Mucosa of gallbladder (tissue), 1 donor: Measurements from ENCODE around the gene C6orf89. TPM values are rescaled to one million over a fixed set of nuclear protein-coding genes. Genes with fewer than 3 reads are reported as not detected.

Experiments
- DNase-seq: peaks from one replicate; pipeline ENCODE4 v3.0.0-alpha.2; 2020; ENCODE audit warnings: low spot score
- total RNA-seq: library from RNA; stranded (reverse); gene quantifications from one replicate; pipeline ENCODE4 v1.2.1, GENCODE V29; 2021
- donor health status: DM: no; HTN: no; CAD: no.

The C6orf89 gene
- total RNA-seq, 1 donor from 2014 or later, result 69.9 TPM

DNA sequence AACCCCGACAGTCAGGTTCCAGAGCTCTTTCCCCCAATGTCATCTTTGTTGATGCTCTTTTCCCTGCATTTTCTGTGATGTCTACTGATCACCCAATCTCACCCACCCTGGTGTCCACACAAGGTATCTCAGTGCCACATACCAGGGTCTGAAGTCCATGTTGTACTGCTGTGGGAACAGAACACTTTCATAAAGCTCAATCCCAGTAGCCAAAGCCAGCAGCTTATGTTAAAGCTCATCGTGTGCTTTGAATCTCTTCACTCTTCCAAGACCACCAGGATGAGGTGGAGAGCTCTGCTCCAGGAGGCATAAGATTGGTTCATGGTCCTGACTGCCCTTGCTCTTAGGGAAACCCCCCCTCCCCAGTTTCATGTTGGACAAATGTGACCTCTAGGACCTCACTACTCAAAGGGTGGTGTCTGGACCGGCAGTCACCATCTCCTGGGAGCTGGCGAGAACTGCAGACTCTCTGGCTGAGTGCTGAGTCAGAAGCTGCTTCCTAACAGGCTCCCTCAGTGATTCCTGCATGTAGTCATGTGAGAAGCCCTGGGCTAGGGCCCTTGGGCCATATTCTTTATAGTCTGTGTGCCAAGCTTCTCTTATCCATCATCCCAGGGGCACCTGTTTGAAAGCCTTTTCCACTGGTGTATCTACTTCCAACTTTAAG is 33.1 kb upstream of the C6orf89 start:
- DNase-seq, result no peak

DNA sequence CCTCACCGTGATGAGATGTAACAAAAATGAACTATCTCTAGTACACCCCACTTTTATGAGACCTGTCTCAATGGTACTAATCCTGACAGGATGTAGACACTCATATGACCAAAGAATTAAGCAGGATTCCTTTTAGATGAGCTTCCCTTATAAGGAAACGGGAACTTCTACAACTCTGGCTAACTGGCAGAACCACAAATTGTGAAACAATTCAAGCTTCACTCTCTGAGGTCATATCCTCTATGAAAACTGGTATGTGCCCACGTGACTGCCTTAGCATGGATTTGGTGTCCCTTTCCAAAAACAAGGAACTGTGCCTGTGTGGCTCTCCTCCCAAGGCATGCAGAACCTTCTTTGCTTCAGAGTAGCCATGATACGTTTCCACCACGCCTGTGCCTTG is 32.4 kb upstream of the C6orf89 start:
- peak; percentile 56 for DNase-seq

DNA sequence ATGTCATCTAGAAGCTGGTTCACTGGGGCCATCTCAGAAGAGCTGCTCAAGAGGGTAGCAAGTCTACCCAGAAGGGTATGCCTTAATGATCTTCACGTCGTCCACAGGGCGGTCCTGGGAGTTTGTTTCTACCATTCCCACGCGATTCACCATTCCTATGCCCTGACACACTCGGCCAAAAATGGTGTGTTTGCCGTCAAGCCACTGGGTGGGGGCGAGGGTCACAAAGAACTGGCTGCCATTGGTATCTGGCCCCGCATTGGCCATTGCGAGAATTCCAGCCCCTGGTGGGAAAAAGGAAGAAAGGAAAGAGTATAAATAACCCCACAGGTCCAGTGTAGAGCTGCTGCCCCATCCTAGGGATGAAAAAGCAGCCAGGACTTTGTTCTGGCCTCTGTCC is 30.0 kb upstream of the C6orf89 start:
- DNase-seq, result no peak

DNA sequence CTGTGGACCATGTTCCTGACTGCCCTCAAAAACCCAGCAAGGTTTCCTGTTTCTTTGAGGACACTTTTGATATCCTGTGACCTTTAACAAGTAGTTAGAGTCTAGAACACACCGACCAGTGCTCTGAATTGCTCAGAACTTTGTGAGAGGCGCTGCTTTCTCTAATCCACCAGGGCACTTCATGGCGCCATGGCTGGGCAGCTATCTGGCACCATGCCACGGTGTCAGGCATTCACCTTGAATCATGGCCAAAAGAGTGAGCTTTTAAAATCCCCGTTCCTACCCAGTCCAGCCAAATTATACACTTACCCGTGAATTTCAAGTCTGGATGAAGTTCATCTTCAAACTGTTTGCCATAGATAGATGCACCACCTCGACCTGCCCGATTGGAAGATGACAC is 29.5 kb upstream of the C6orf89 start:
- no peak for DNase-seq

DNA sequence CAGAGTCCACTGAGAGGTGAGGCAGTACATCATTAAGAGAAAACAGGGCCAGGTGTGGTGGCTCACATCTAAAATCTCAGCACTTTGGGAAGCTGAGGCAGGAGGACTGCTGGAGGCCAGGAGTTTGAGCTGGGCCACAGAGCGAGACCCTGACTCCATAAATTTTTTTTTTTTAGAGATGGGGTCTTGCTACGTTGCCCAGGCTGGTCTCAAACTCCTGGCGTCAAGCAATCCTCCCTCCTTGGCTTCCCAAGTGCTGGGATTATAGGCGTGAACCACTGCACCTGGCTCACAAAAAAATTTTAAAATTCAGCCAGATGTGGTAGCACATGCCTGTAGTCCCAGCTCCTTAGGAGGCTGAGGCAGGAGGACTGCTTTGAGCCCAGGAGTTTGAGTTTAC is 28.4 kb upstream of the C6orf89 start:
- no peak for DNase-seq

DNA sequence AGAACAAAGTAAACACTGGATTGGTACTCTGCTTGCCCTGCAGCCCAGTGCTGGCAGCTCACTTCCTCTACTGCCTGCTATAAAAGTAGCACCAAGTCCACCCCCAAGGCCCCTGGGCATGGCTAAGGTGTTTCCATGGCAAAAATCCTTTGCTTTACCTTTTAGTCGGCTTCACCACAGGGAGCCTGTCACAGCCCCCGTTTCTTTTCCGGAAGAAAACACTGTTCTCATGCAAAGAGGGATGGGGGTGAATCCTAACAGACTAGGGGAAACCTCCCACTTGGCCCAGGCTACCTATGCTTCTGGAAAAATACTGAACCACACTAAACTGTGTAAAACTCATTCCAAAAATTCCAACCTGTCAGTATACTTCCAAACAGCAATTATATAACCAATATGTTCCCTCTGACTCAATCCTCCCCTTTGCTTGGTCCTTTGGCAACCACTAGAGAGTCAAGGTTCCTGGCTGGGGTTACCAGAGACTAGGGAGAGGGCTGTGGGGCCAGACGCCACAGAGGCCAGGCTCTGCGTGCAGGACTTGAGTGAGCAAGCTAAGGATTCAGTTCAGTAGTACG is 27.3 kb upstream of the C6orf89 start:
- DNase-seq, result no peak

DNA sequence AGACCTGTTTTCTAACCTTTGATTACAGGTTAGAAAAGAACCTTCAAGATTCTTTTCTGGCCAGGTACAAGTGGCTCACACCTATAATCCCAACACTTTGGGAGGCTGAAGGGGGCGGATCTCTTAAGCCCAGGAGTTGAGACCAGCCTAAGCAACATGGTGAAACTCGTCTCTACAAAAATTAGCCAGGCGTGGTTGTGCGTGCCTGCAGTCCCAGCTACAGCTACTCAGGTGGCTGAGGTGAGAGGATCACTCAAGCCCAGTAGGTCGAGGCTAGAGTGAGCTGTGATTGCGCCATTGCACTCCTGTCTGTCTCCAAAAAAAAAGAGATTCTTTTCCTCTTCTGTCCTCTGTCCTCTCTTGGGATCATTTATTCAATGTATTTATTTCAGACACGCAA is 25.6 kb upstream of the C6orf89 start:
- DNase-seq, result no peak

DNA sequence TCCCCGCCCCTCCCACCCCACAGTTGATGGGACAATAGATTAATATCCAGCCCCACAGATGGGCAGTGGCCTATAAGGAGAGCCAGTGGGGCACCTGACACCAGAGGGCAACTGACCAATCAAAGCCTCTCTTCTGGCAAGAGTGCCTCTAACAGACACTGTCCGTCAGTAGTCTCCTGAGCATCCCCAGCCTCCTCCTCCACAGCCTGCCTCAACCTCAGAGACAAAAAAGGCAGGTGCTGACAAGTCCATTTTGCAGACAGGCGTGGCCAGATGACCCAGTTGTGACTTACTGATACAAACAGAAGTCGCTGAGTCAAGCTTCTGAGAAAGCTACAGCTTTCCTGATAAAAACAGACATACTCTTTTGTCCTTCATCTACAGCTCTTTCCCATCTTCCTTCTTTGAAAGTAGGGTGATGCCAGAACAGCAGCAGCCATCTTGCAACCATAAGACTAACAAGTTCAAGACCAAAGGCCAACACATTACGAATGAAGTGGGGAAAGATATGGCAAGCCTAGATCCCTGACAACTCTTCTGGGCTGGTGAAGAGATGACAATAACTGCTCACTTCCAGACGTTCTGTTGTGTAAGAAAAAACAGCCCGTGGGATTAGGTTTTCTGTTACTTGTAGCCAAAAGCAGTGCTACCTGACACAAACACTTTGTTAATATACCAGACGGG is 23.4 kb upstream of the C6orf89 start:
- no peak for DNase-seq

DNA sequence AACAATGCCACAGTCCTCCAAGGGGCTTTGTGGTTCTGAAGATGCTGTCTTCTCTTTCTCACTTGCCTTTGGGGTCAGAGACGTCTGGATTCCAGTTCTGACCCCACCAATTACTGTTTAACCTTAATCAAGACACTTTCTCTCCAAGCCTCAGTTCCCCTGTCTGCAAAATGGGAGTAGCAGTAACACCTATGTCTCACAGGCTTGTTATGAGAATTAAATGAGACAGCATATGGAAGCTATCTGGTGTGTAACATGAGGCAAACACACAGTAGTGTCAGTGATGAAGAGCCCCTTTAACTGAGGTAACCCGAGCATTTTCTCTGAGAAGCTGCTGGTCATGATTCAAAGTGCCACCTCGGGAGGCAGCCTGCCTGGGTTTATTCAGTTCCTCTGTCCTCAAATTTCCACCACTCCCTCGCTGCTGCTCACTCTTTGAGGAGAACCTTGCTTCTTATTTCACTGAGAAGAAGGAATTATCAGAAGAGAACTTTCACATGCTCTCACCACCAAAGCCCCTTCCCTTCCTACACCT is 22.8 kb upstream of the C6orf89 start:
- DNase-seq, result no peak

DNA sequence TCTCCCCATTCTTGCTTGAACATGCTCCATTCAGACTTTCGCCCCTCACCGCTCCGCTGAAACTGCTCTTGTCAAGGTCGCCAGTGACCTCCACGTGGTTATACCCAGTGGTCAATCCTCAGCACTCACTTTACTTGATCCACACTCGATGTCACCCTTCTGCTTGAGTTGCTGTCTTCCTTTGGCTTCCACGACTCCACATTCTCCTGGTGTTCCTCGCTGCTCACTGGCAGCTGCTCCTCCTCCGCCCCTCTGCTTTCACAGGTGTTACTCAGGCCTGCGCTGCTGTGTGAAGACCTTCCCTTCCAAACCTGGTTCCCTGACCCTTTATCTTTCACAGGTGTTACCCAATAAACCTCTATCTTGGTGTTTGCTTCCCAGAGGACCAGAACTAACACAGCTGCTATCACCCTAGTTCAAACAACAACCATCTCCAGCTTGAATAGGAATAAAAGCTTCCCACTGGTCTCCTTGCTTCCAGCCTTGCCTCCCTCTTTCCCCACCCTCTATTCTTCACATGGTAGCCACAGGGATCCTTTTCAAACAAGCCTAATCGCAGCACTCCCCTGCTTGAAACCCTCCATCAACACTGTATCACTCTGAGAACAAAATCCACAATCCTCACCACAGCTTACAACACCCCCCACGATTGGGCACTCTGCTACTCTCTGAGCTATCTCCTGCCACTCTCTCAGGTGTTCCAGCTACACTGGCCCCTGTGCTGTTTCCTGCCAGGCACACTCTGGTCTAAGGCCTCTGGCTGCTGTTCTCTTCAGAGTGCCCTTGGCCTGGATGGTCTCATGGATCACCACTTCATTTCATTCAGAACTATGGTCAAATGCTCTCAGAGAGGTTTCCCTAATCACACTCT is 21.8 kb upstream of the C6orf89 start:
- no peak for DNase-seq

DNA sequence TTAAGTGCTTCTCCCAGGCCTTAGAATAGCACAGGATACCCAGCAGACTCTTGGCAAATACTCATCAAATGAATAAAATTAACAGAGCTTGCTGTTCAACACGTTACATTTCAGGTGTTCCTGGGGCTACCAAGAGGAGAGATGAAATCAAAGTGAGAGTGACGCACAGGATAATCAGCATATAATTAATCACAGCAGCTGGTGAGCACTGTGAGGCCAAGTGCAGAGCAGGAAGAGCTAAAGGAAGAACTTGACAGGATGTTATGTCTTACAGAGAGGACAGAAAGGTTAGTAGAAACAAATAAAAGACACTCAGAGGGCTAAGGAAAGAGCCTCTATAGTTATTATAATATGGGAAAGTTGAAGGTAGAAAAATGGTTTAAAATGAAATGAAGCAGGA is 19.9 kb upstream of the C6orf89 start:
- no peak for DNase-seq

DNA sequence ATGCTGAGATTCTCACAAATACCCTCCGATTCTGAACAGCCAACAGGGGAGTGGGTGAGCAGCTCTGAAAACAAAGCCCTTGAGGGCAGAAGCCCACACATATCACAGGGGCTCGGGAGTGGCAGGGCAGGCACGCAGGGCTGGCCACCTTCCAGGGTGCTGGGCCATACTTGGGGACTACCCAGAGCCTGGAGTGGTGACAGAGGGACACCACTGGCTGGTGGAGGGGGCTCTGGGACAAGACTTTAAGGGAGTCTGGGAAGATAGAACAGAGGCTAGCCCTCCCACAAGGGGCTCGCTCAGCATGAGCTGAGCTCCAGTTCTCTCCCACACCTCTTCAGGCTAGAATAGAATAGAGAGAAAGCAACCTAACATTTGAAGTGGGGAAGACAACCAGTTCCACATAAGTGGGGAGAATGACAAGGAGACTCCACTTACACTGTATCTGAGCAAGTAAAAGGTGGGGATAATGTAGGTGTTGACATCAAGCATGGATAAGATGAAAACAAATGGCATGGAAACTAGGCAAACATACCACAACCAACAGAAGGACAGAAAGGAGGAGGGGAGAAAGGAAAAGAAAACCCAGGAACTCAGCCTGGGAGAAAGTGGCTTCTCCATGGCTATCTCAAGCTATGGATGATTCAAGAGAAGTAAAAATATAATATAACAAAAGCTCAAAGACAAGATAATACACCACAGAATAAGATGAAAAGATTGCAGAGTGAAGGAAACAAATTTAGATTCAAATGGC is 18.1 kb upstream of the C6orf89 start:
- no peak for DNase-seq

DNA sequence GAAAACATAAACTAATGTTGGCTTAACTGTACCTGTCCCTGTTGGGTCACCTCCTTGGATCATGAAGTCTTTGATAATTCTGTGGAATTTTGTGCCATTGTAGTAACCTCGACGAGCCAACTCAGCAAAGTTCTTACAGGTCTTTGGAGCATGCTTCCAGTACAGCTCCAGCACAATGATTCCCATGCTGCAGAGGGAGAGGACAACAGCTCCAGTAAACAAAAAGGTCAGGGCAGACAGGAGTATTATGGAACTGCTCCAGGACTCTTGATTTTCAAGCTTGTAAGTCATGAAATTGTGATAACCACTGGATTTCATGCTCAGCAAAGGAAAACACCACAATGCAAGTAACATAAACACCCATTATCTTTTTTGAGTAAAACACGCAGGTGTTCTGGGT is 14.1 kb upstream of the C6orf89 start:
- DNase-seq, result no peak

DNA sequence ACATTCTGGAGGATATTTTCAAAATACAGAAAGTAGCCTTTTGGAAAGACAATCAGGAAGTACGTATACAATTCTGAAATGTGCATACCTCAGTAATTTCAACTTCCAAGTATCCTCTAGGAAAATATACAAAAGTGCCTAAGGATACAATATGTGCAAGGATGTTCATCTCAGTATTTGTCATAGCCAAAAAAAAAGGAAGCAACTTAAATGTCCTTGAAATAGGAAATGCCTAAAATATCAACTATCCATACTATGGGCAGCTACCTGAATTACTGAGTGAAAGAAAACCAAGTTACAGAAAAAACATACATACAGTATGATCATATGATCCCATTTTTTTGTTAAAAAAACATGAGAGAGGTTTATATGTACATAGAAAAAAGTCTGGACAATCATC is 12.6 kb upstream of the C6orf89 start:
- DNase-seq, result no peak

DNA sequence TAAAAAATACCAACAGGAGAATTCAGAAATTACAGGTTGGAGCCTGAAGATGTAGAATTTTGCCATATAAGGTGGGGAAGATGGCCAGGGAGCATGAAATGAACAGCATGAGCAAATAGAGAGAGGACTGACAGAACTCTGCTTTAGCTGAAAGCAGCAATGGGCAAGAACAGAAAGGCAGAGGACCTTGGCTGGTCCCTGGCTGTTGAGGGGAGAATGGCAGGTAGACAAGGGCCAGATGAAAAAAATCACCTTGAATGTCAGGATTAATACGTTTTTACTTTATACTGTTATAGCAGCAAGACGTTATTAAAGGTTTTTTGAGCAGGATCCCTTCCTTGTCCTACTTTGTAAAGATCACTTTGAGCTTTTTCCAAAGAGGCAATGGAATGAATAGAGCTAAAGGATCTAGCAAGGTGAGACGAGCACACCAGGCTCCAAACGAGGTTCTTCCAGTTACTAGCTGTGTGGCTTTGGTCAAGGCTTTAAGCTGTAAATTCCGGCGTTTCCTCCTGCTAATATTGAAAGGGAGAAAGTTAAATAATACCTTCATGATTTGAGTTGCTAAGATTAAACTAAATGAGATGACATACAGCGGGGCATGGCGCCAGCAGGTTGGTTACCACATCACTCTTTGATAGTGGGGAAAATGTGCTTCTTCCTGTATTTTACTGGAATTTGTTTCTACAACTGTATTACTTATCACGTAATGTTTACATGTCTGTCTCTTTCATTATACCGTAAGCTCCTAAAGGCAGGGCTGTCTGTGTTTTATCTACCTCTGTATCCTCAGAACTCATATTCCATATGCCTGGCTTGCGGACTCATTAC is 11.9 kb upstream of the C6orf89 start:
- no peak for DNase-seq

DNA sequence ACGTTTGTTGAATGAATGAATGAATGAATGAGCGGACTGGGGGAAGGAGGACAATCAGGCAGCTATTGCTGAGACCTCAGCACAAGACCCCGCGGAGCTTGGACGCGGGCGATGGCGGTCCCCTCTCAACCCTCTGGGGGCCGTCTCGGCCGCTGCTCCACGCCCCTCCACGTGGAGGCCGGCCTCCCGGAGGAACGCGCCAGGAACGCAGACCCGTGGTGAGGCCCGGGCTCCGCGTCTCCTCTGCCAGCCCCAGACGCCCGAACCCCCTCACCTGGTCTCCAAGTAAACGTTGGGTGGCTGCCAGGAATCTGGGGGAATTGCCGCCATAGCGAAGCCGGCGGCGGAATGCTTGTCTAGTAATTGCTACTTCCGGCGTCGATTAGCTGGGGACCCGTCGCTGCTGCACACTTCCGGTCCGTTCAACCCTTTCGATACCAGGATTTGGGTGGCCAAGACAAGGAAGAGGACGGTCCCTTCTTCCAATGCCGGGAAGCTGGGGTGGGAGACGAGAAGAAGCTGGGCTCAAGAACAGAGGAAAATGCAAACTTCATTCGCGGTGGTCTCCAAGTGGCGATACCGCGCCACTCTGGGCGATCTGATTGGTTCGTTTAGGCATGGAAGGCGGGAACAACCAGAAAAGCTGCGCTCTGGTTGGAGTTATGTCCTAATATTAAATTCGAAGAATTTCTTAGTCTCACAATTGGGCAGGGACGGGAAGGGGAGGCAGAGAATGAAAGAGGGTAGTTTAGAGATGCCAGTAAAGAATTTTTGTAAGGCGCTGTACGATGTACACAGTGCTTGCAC is 11.1 kb upstream of the C6orf89 start, which contains the start of gene PPIL1:
TSS of gene PPIL1 (minus strand) at position 361 of the 807 bp plus-strand sequence. CDS start at position 330, 31 bp downstream.
- DNase-seq, result peak; percentile 78

DNA sequence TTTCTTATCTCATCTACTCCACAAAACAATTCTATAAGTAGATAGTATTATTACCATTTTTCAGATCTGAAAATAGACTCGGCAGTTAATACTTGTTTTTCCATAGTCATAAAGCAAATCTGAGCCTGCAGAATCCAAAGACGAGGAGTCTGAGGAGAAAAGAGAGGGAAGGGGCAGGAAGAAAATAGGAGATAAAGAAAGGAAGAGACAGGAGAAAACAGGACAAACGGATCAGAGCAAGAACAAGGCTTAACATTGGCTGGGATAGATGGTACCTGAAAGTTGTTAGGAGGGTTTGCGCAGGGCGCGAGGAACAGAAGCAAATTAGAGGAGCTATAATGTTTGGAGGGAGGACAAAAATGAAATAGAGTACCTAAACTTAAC is 10.5 kb upstream of the C6orf89 start:
- DNase-seq, result no peak

DNA sequence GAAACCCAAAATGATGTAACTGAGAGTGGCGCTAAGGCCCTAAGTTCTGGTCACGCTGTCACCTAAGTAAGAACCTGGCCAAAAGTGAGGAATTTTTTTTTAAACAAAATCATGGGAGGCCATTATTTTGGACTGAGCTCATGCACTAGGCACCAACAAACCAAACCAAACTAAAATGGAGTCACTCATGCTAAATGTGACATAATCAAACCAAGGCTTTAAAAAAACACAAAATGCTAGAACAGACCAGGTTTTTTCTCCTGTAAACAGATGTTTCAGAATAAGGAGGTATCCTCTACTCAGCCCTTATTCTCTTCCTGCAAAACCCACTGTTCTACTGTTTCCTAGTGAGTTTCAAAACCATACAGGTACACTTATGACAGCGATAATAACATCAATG is 1.1 kb upstream of the C6orf89 start:
- DNase-seq, result no peak

DNA sequence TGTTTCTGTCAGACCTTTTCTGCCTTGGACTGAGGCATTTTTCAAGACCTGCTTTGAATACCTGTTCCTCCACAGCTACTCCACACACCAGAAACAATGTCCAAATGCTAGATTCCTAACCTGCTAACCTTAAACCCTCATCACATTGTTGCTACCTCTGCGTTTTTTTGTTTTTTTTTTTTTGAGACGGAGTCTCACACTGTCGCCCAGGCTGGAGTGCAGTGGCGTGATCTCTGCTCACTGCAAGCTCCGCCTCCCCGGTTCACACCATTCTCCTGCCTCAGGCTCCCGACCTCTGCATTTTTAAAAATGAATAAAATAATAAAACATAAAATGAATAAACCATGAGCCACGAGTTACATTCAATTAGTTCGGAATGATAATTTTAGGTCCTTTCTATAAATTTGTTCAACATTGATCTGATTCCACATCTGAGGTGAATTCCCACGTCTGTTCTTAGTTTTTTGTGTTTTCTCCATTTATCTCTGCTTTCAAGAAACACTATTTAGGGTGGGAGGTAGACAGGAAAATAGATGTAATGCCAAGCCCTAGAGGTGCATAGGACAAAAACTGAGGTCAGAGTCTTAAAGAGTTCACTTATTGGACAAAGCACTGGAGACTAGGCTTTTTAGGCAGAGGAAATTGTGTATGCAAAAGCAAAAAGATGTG is 1.3 kb downstream of the C6orf89 start:
- DNase-seq, result no peak
